HG02678 (cell line): Measurements from ENCODE around the gene PPP1R14C.

ENCODE experiments used
- ATAC-seq: cut with Tn5 transposase; IDR thresholded peaks from one replicate; pipeline ENCODE4 v1.9.1; 2021; ENCODE audit warnings: mild to moderate bottlenecking, moderate library complexity; ENCODE audit not compliant: unreplicated experiment

PPP1R14C gene

GRCh38 chr6:150243620-150244314 lies 100.9 kb downstream of the PPP1R14C start:
- no peak for ATAC-seq

- ATAC-seq, result no peak
Measured at GRCh38 chr6:150245148-150245935, 102.5 kb downstream of the PPP1R14C start.

GRCh38 chr6:150247803-150248202 lies 105.0 kb downstream of the PPP1R14C start:
- ATAC-seq, result no peak

- ATAC-seq, result no peak
Measured at GRCh38 chr6:150248300-150248699, 105.5 kb downstream of the PPP1R14C start.

GRCh38 chr6:150249261-150249660 lies 106.4 kb downstream of the PPP1R14C start:
- ATAC-seq, result no peak

- no peak for ATAC-seq
Measured at GRCh38 chr6:150250826-150251225, 108.0 kb downstream of the PPP1R14C start.

GRCh38 chr6:150251566-150252186 lies 108.8 kb downstream of the PPP1R14C start:
- ATAC-seq, result no peak

- no peak for ATAC-seq
Measured at GRCh38 chr6:150252714-150253444, 110.0 kb downstream of the PPP1R14C start.

- ATAC-seq, result no peak
Measured at GRCh38 chr6:150253489-150253888, 110.6 kb downstream of the PPP1R14C start.

- ATAC-seq, result no peak
Measured at GRCh38 chr6:150254770-150255169, 111.9 kb downstream of the PPP1R14C start.

- ATAC-seq, result no peak
Measured at GRCh38 chr6:150255840-150256239, 113.0 kb downstream of the PPP1R14C start.

GRCh38 chr6:150256618-150257272 lies 113.9 kb downstream of the PPP1R14C start:
- no peak for ATAC-seq

GRCh38 chr6:150258381-150258780 lies 115.5 kb downstream of the PPP1R14C start:
- ATAC-seq, result no peak

GRCh38 chr6:150260931-150261330 lies 118.1 kb downstream of the PPP1R14C start:
- no peak for ATAC-seq

- ATAC-seq, result no peak
Measured at GRCh38 chr6:150261997-150262697, 119.3 kb downstream of the PPP1R14C start.

- ATAC-seq, result no peak
Measured at GRCh38 chr6:150263765-150264404, 121.0 kb downstream of the PPP1R14C start.

- no peak for ATAC-seq
Measured at GRCh38 chr6:150266309-150266708, 123.5 kb downstream of the PPP1R14C start.

- ATAC-seq, result no peak
Measured at GRCh38 chr6:150266963-150267685, 124.3 kb downstream of the PPP1R14C start.
